Endothelial cell of umbilical vein (primary cell): Measurements from ENCODE around the gene FLT3LG. TPM values are rescaled to one million over a fixed set of nuclear protein-coding genes. Genes with fewer than 3 reads are reported as not detected.

ENCODE experiments used
- BruUV-seq: library from RNA; stranded (reverse); fragments of 400-500 nt; replicated peaks from 2 replicates; lab custom pipeline; 2021; lab: Mats Ljungman, UMichigan
- CTCF ChIA-PET: fragments of 300-600, 350-600 bp; sonication (Branson Sonifier 250); formaldehyde crosslinking; loops from one replicate; lab custom pipeline; 2021; ENCODE audit warnings: antibody characterized with exemption, inconsistent platforms; lab: Charles Lee
- POLR2A ChIA-PET: fragments of 300-600, 350-600 bp; sonication (Branson Sonifier 250); formaldehyde crosslinking; loops from one replicate; lab custom pipeline; 2021; ENCODE audit warnings: antibody characterized with exemption, inconsistent platforms; lab: Charles Lee
- DNase-seq: peaks from one replicate; pipeline ENCODE4 v3.0.0-alpha.2; 2011; ENCODE audit warnings: low read depth, low spot score
- FAIRE-seq: peaks from 2 replicates; lab custom pipeline; 2011; peaks lifted over from hg19 to GRCh38; lab: Jason Lieb, UNC
- H2AFZ ChIP-seq: 2 replicates; pipeline ENCODE4 v1.6.0; 2012; ENCODE audit warnings: low read depth, low read length, control low read depth, inconsistent platforms
- H3K27ac ChIP-seq: 2 replicates; pipeline ENCODE4 v1.5.1; 2011; ENCODE audit warnings: low read depth, mild to moderate bottlenecking, control low read depth, low read length, moderate library complexity; ENCODE audit not compliant: insufficient read depth
- H3K27me3 ChIP-seq, 2 experiments: 2 replicates each; pipeline versions ENCODE4 v1.6.0 to v1.6.1; 2011; ENCODE audit warnings: low read length in 2 of 2, mixed read lengths in 1 of 2; ENCODE audit not compliant: control insufficient read depth in 2 of 2, insufficient read depth in 2 of 2
- H3K36me3 ChIP-seq, 2 experiments: 2 replicates in 1 of 2; 3 replicates in 1 of 2; pipeline ENCODE4 v1.5.1; 2011; ENCODE audit warnings: low read length in 2 of 2, mild to moderate bottlenecking in 1 of 2, moderate library complexity in 1 of 2; ENCODE audit not compliant: control insufficient read depth in 2 of 2, insufficient read depth in 2 of 2; ENCODE audit errors: extremely low read depth in 1 of 2
- H3K4me1 ChIP-seq: 3 replicates; pipeline ENCODE4 v1.5.1; 2011; ENCODE audit warnings: mild to moderate bottlenecking, low read length; ENCODE audit not compliant: control insufficient read depth, insufficient read depth; ENCODE audit errors: extremely low read depth
- H3K4me2 ChIP-seq: 2 replicates; pipeline ENCODE4 v1.6.1; 2011; ENCODE audit warnings: low read length, control low read depth, mixed read lengths; ENCODE audit not compliant: insufficient read depth
- H3K4me3 ChIP-seq, 3 experiments: fragments of 200-600 bp in 1 of 3; sonication (generic), shearing (Covaris generic) in 1 of 3; replicated peaks in 1 of 3; 2 replicates each; pipeline ENCODE4 v1.5.1; 2011 to 2016; ENCODE audit warnings: control low read depth in 3 of 3, low read length in 3 of 3, mild to moderate bottlenecking in 2 of 3, inconsistent platforms in 1 of 3, low read depth in 1 of 3, moderate library complexity in 1 of 3; ENCODE audit not compliant: insufficient read depth in 1 of 3
- H3K79me2 ChIP-seq: 2 replicates; pipeline ENCODE4 v1.6.0; 2012; ENCODE audit warnings: low read length, inconsistent platforms; ENCODE audit not compliant: control insufficient read depth, insufficient read depth
- H3K9ac ChIP-seq: replicated peaks from 2 replicates; pipeline ENCODE3; 2011; ENCODE audit warnings: low read length, control low read depth; ENCODE audit not compliant: insufficient read depth; ENCODE audit errors: extremely low read depth
- H3K9me1 ChIP-seq: replicated peaks from 3 replicates; pipeline ENCODE4 v1.6.0; 2011; ENCODE audit warnings: mild to moderate bottlenecking, low read length; ENCODE audit not compliant: control insufficient read depth, insufficient read depth; ENCODE audit errors: extremely low read depth
- H3K9me3 ChIP-seq: replicated peaks from 2 replicates; pipeline ENCODE4 v1.5.1; 2012; ENCODE audit warnings: low read length, inconsistent platforms; ENCODE audit not compliant: control insufficient read depth, insufficient read depth
- H4K20me1 ChIP-seq: replicated peaks from 2 replicates; pipeline ENCODE3; 2011; ENCODE audit warnings: mild to moderate bottlenecking, low read length; ENCODE audit not compliant: control insufficient read depth, insufficient read depth; ENCODE audit errors: extremely low read depth
- EZH2 ChIP-seq: IDR thresholded peaks from 2 replicates; pipeline ENCODE4 v1.6.1; 2012; ENCODE audit warnings: borderline replicate concordance, low read depth, mild to moderate bottlenecking, moderate library complexity, low read length, inconsistent platforms; ENCODE audit not compliant: severe bottlenecking
- GATA2 ChIP-seq: IDR thresholded peaks from 2 replicates; pipeline ENCODE4 v1.7.0; 2011; ENCODE audit warnings: low read depth, mild to moderate bottlenecking, moderate library complexity, mixed read lengths, low read length; ENCODE audit not compliant: insufficient read length, insufficient read depth
- MYC ChIP-seq: IDR thresholded peaks from one replicate; pipeline ENCODE4 v1.6.1; 2011; ENCODE audit warnings: mild to moderate bottlenecking, low read depth, low read length
- POLR2AphosphoS5 ChIP-seq: IDR thresholded peaks from 2 replicates; pipeline ENCODE4 v1.6.1; 2012; ENCODE audit warnings: low read depth, mild to moderate bottlenecking, control low read depth, low read length, moderate library complexity; ENCODE audit not compliant: insufficient read depth
- dilution Hi-C: fragments of 300-500 bp; cut with MboI; formaldehyde crosslinking; loops from one replicate; pipeline ENCODE4 v1.15.0; 2019; ENCODE audit warnings: low sequenced_read_pairs; ENCODE audit not compliant: extremely low pct_ligation_motif_present
- intact Hi-C: fragments of 100-400 bp; cut with micrococcal nuclease; formaldehyde crosslinking; loops from one replicate; pipeline ENCODE4 v1.10.0; 2022
- polyA plus RNA-seq, 4 experiments: library from polyadenylated mRNA; depleted of rRNA in 3 of 4; stranded (reverse) in 3 of 4; unstranded in 1 of 4; fragments of >200 nt; gene quantifications; 2 replicates each; pipeline versions ENCODE4 v1.2.1 to v1.2.3, GENCODE V29; 2011 to 2012; ENCODE audit warnings: missing spikeins in 1 of 4
- total RNA-seq: library from RNA; stranded (reverse); gene quantifications from 2 replicates; pipeline ENCODE4 v1.2.3, GENCODE V29; 2021
- TF ChIP-seq, protein P1 (sequence below), 2 donors: IDR thresholded peaks; 1 replicate in 1 of 2; 2 replicates in 1 of 2; pipeline ENCODE4 v1.5.1; 2011; ENCODE audit warnings: low read length in 2 of 2, mild to moderate bottlenecking in 2 of 2, moderate library complexity in 2 of 2, control low read depth in 1 of 2, inconsistent platforms in 1 of 2, low read depth in 1 of 2; ENCODE audit not compliant: insufficient read depth in 1 of 2; ENCODE audit errors: extremely low read depth in 1 of 2
- TF ChIP-seq, protein P2 (sequence below): IDR thresholded peaks from 2 replicates; pipeline ENCODE4 v1.6.1; 2011; ENCODE audit not compliant: insufficient read depth, insufficient read length

Gene FLT3LG
- total and polyA plus RNA-seq, 2 donors (not counting 3 experiments of a cell fraction or from before 2014, with no cell fraction given): 5.0 to 5.7 TPM

DNA sequence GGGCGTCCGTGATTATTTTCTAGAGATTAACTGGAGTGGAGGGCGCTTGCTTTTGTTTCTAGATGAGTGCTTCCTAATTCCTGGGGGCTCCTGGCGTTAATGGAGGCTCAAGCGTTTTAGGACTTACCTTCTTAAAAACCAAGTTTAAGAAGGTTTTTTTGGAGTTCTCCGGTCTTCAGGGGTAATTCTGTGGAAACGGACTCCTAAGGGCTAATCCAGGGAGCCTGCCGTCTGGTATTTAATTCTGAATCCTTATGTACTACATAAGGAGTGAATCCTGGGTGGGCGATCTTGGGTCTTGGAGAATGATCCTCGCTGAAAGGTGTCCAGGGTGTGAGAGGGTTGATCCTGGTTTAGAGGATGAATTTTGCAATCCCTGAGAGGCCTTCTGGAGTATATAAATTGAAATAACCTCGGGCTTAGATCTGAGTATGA is 22.6 kb downstream of the FLT3LG start:
- intact Hi-C loops: loop anchor here (1.0 to 5.0 kb wide), 3 partner anchors 9 to 311 kb away; partner anchors contain the start of genes RPL13A and RRAS
- TSS peak; percentile 51 for BruUV-seq
- H3K9ac ChIP-seq: peak overlapping the region; percentile 100

DNA sequence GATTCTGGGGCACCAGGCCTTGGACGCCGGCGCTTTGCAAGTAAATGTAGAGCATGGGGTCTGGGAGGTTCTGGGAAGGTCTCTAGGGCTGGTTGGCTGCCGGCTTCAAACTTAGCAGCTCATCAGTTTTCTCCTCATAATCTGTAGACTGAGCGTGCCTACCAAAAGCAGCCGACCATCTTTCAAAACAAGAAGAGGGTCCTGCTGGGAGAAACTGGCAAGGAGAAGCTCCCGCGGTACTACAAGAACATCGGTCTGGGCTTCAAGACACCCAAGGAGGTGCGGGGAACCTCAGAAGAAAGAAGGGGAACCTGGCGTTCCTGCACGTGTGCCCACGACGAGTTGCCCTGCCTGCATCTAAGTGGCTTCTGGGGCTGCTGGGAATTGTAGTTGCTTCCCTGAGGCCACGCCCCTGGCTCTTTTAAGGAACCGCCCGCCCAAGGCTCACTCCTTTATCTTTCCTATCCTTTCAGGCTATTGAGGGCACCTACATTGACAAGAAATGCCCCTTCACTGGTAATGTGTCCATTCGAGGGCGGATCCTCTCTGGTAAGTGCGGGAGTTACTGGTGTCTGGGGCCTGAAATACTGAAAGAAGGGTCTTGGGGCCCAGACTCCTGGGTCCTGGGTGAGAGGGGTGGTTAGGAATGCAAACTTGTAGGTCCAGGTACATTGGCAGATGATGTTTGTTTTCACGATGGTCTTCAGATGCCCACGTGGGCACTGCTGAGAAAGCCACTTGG is 23.2 kb downstream of the FLT3LG start:
- peak; percentile 49 for DNase-seq

More for the DNA sequence above, 22.6 kb downstream of the FLT3LG start:
- ChIA-PET CTCF (interaction anchor here (0.9 to 2.6 kb wide), 6 partner anchors 8 to 50 kb away, joined by 3 to 8 read pairs (median 4); no protein-coding TSS in a partner anchor), POLR2A (interaction anchor here (1.0 to 3.1 kb wide), 4 partner anchors 12 to 84 kb away, joined by 3 to 9 read pairs (median 5); partner anchors contain the start of genes NOSIP, PRRG2 and RCN3)
- dilution Hi-C loops: no loop called here
- no peak overlapping the region for H2AFZ ChIP-seq
- no peak for DNase-seq
- peaks cover 3% of the 10 kb centered on the region for H4K20me1 ChIP-seq
- peak overlapping the region; percentile 90 for H3K4me2 ChIP-seq
- TF ChIP-seq GATA2 (no peak), EZH2 (no peak)
- FAIRE-seq: no peak
- H3K9me1 ChIP-seq: no peaks in the 10 kb centered on the region
- peaks cover 16 to 36% of the 10 kb centered on the region in 2 experiments for H3K36me3 ChIP-seq
- H3K4me1 ChIP-seq: peaks cover 36% of the 10 kb centered on the region
- H3K79me2 ChIP-seq: peaks cover 29% of the 10 kb centered on the region
- H3K4me3 ChIP-seq: peak overlapping the region; percentile 85 to 100 (median 97)
- peak overlapping the region; percentile 91 for H3K27ac ChIP-seq
- H3K9me3 ChIP-seq: no peaks in the 10 kb centered on the region
- no peaks in the 10 kb centered on the region for H3K27me3 ChIP-seq

More for the DNA sequence above, 23.2 kb downstream of the FLT3LG start:
- Histone ChIP-seq H3K9me3 (no peaks in the 10 kb centered on the region), H3K27ac (peak overlapping the region; percentile 91), H3K4me1 (peaks cover 36% of the 10 kb centered on the region), H4K20me1 (peaks cover 3% of the 10 kb centered on the region), H3K9ac (peak overlapping the region; percentile 100), H3K79me2 (peaks cover 29% of the 10 kb centered on the region), H3K27me3 (no peaks in the 10 kb centered on the region), H2AFZ (no peak overlapping the region), H3K4me3 (peak overlapping the region; percentile 85 to 100 (median 97)), H3K4me2 (peak overlapping the region; percentile 90), H3K36me3 (peaks cover 15 to 30% of the 10 kb centered on the region in 2 experiments), H3K9me1 (no peaks in the 10 kb centered on the region)
- BruUV-seq: TSS peak; percentile 89
- dilution Hi-C loops (no loop called here), intact Hi-C loops (loop anchor here (2.0 to 5.0 kb wide), 2 partner anchors 144 to 310 kb away; partner anchors contain the start of gene RRAS)
- CTCF ChIA-PET: interaction anchor here (0.9 to 1.7 kb wide), 3 partner anchors 10 to 50 kb away, joined by 3 to 8 read pairs (median 4); no protein-coding TSS in a partner anchor
- POLR2A ChIA-PET: interaction anchor here (3.1 kb wide), 1 partner anchor 83 kb away, joined by 9 read pairs; the partner anchor contains the start of genes NOSIP and PRRG2
- FAIRE-seq: peak; percentile 93
- TF ChIP-seq POLR2AphosphoS5 (no peak), MYC (peak; percentile 66)
- TF ChIP-seq, protein P1, sequence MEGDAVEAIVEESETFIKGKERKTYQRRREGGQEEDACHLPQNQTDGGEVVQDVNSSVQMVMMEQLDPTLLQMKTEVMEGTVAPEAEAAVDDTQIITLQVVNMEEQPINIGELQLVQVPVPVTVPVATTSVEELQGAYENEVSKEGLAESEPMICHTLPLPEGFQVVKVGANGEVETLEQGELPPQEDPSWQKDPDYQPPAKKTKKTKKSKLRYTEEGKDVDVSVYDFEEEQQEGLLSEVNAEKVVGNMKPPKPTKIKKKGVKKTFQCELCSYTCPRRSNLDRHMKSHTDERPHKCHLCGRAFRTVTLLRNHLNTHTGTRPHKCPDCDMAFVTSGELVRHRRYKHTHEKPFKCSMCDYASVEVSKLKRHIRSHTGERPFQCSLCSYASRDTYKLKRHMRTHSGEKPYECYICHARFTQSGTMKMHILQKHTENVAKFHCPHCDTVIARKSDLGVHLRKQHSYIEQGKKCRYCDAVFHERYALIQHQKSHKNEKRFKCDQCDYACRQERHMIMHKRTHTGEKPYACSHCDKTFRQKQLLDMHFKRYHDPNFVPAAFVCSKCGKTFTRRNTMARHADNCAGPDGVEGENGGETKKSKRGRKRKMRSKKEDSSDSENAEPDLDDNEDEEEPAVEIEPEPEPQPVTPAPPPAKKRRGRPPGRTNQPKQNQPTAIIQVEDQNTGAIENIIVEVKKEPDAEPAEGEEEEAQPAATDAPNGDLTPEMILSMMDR (IDR thresholded peaks at IDR 0.05; ENCODE audit: extremely low read depth in 1 of 2, insufficient read depth in 1 of 2, low read depth in 1 of 2, low read length in 2 of 2): no peak
- TF ChIP-seq, protein P2, sequence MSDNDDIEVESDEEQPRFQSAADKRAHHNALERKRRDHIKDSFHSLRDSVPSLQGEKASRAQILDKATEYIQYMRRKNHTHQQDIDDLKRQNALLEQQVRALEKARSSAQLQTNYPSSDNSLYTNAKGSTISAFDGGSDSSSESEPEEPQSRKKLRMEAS: peak; percentile 48
